GM12878 (cell line): Measurements from ENCODE around the gene IFI35. TPM values are rescaled to one million over a fixed set of nuclear protein-coding genes. Genes with fewer than 3 reads are reported as not detected.

Experiments used
- ATAC-seq: fragments of 200-7000 bp; cut with Tn5 transposase; 3 replicates; pipeline ENCODE4 v1.9.1; 2020; ENCODE audit warnings: mild to moderate bottlenecking, moderate library complexity
- BruUV-seq: library from RNA; stranded (reverse); fragments of 400-500 nt; replicated peaks from 2 replicates; lab custom pipeline; 2021; lab: Mats Ljungman, UMichigan
- CTCF ChIA-PET: fragments of 300-600 bp; sonication (Branson Sonifier 250); formaldehyde crosslinking; extraction: SDS; loops from one replicate; lab custom pipeline; 2021; ENCODE audit warnings: inconsistent platforms; lab: Yijun Ruan, JAX
- POLR2A ChIA-PET: fragments of 350-600 bp; formaldehyde crosslinking; extraction: SDS; loops from one replicate; lab custom pipeline; 2021; ENCODE audit warnings: inconsistent platforms; lab: Charles Lee
- RAD21 ChIA-PET: fragments of 300-600 bp; sonication (Branson Sonifier 250); formaldehyde crosslinking; loops from one replicate; lab custom pipeline; 2023; ENCODE audit warnings: antibody characterized with exemption; ENCODE audit not compliant: unreplicated experiment; lab: Charles Lee
- SMC1A ChIA-PET: fragments of 300-600 bp; sonication (Branson Sonifier 250); formaldehyde crosslinking; loops from one replicate; lab custom pipeline; 2023; ENCODE audit not compliant: unreplicated experiment, uncharacterized antibody; lab: Charles Lee
- DNase-seq: peaks from one replicate; pipeline ENCODE4 v3.0.0-alpha.2; 2011; ENCODE audit warnings: low read depth, low spot score
- FAIRE-seq: peaks from 3 replicates; lab custom pipeline; 2011; peaks lifted over from hg19 to GRCh38; lab: Jason Lieb, UNC
- H2AFZ ChIP-seq: 2 replicates; pipeline ENCODE4 v1.6.0; 2011; ENCODE audit warnings: low read depth, low read length, control low read depth; ENCODE audit not compliant: control insufficient read depth
- H3K27ac ChIP-seq: 2 replicates; pipeline ENCODE4 v1.5.1; 2011; ENCODE audit warnings: control low read depth; ENCODE audit not compliant: control insufficient read depth, insufficient read depth
- H3K27me3 ChIP-seq, 2 experiments: replicated peaks in 1 of 2; 2 replicates each; pipeline versions ENCODE4 v1.6.0 to v1.6.1; 2011; ENCODE audit warnings: low read length in 1 of 2; ENCODE audit not compliant: control insufficient read depth in 2 of 2, insufficient read depth in 2 of 2
- H3K36me3 ChIP-seq, 2 experiments: 2 replicates each; pipeline ENCODE4 v1.5.1; 2011; ENCODE audit warnings: low read length in 1 of 2; ENCODE audit not compliant: control insufficient read depth in 2 of 2, insufficient read depth in 2 of 2
- H3K4me1 ChIP-seq: 2 replicates; pipeline ENCODE4 v1.6.1; 2011; ENCODE audit warnings: mild to moderate bottlenecking, low read length, moderate library complexity, mixed read lengths; ENCODE audit not compliant: control insufficient read depth, insufficient read depth
- H3K4me2 ChIP-seq: 2 replicates; pipeline ENCODE4 v1.6.0; 2011; ENCODE audit warnings: control low read depth; ENCODE audit not compliant: control insufficient read depth, insufficient read depth
- H3K4me3 ChIP-seq: fragments of 200-600 bp; sonication (generic); 2 replicates; pipeline ENCODE4 v1.5.1; 2016
- H3K79me2 ChIP-seq: 2 replicates; pipeline ENCODE4 v1.6.0; 2011; ENCODE audit warnings: low read length; ENCODE audit not compliant: control insufficient read depth, insufficient read depth
- H3K9ac ChIP-seq: 2 replicates; pipeline ENCODE4 v1.8.0; 2011; ENCODE audit warnings: low read length, control low read depth, mixed read lengths; ENCODE audit not compliant: control insufficient read depth, insufficient read depth
- H3K9me3 ChIP-seq: replicated peaks from 3 replicates; pipeline ENCODE4 v1.5.1; 2011; ENCODE audit warnings: mild to moderate bottlenecking, low read length; ENCODE audit not compliant: control insufficient read depth, insufficient read depth
- H4K20me1 ChIP-seq: 2 replicates; pipeline ENCODE4 v1.6.0; 2011; ENCODE audit not compliant: control insufficient read depth, insufficient read depth
- BMI1 ChIP-seq: fragments of 450-650 bp; IDR thresholded peaks from 2 replicates; pipeline ENCODE4 v1.6.1; 2016; ENCODE audit warnings: mild to moderate bottlenecking, moderate library complexity, borderline replicate concordance
- CBX3 ChIP-seq: fragments of 200-600 bp; sonication (generic); IDR thresholded peaks from 2 replicates; pipeline ENCODE4 v1.6.1; 2016; ENCODE audit warnings: low read depth, borderline replicate concordance
- E2F4 ChIP-seq: IDR thresholded peaks from 2 replicates; pipeline ENCODE4 v1.6.1; 2012; ENCODE audit warnings: low read depth, low read length, improper control_type of control experiment
- FOXK2 ChIP-seq: fragments of 450-650 bp; IDR thresholded peaks from 2 replicates; pipeline ENCODE4 v1.6.1; 2017; ENCODE audit warnings: mild to moderate bottlenecking, moderate library complexity
- GABPA ChIP-seq: IDR thresholded peaks from 2 replicates; pipeline ENCODE4 v1.6.1; 2014; ENCODE audit warnings: antibody characterized with exemption, low read depth, mild to moderate bottlenecking, inconsistent platforms
- IKZF2 ChIP-seq, 2 experiments: fragments of 450-650 bp; IDR thresholded peaks; 2 replicates each; pipeline ENCODE4 v1.6.1; 2017; ENCODE audit warnings: mild to moderate bottlenecking in 2 of 2, moderate library complexity in 2 of 2
- MAX ChIP-seq: IDR thresholded peaks from 2 replicates; pipeline ENCODE4 v1.6.1; 2012; ENCODE audit warnings: low read depth, low read length, improper control_type of control experiment
- NFIC ChIP-seq: IDR thresholded peaks from 2 replicates; pipeline ENCODE4 v1.6.1; 2012; ENCODE audit warnings: low read depth, mild to moderate bottlenecking, inconsistent platforms, low read length, moderate library complexity
- NFYB ChIP-seq: IDR thresholded peaks from 2 replicates; pipeline ENCODE4 v1.6.1; 2011; ENCODE audit warnings: low read depth, mild to moderate bottlenecking, low read length, improper control_type of control experiment, moderate library complexity; ENCODE audit not compliant: insufficient read depth
- NKRF ChIP-seq: fragments of 450-650 bp; conservative IDR thresholded peaks from 2 replicates; pipeline ENCODE4 v1.6.1; 2017; ENCODE audit warnings: mild to moderate bottlenecking, moderate library complexity
- RAD51 ChIP-seq: fragments of 450-650 bp; IDR thresholded peaks from 2 replicates; pipeline ENCODE4 v1.6.1; 2016; ENCODE audit warnings: moderate library complexity, mild to moderate bottlenecking, inconsistent platforms
- REST ChIP-seq: IDR thresholded peaks from 2 replicates; pipeline ENCODE4 v1.6.1; 2012; ENCODE audit warnings: mild to moderate bottlenecking, low read depth, low read length
- RUNX3 ChIP-seq: IDR thresholded peaks from 2 replicates; pipeline ENCODE4 v1.6.1; 2012; ENCODE audit warnings: low read length, inconsistent platforms
- SP1 ChIP-seq: IDR thresholded peaks from one replicate; pipeline ENCODE4 v1.6.1; 2011; ENCODE audit warnings: low read depth, low read length
- TCF12 ChIP-seq: IDR thresholded peaks from 2 replicates; pipeline ENCODE4 v1.6.1; 2011; ENCODE audit warnings: low read depth, mild to moderate bottlenecking, low read length
- WGBS: methylation state at CpG from one replicate; pipeline ENCODE4 v1.1.6; 2016; ENCODE audit warnings: low lambda C conversion rate; ENCODE audit not compliant: insufficient replicate concordance, insufficient coverage; ENCODE audit errors: missing lambda C conversion rate; 5-methylcytosine and 5-hydroxymethylcytosine counted together
- in situ Hi-C: fragments of 300-500 bp; cut with MboI; formaldehyde crosslinking; loops from 9 replicates; pipeline ENCODE4 v1.14.3; 2018; ENCODE audit warnings: mixed read lengths
- intact Hi-C: fragments of 100-400 bp; cut with micrococcal nuclease; formaldehyde crosslinking; loops from one replicate; pipeline ENCODE4 v1.14.2; 2022; ENCODE audit not compliant: unreplicated experiment
- polyA plus RNA-seq, 11 experiments: library from polyadenylated mRNA; depleted of rRNA in 4 of 11; unstranded in 6 of 11; stranded (reverse) in 5 of 11; fragments of >200 nt; fragmentation: Nextera tagmentation in 4 of 11; fragmentation: Illumina TruSeq in 1 of 11; extraction: Ambion mirVana in 4 of 11; extraction: Trizol in 1 of 11; gene quantifications; 1 replicate in 1 of 11; 2 replicates in 10 of 11; pipeline versions ENCODE4 v1.2.1 to v1.2.3, GENCODE V29; 2011 to 2016; ENCODE audit warnings: inconsistent platforms in 2 of 11, missing spikeins in 2 of 11, low read depth in 1 of 11
- total RNA-seq, 4 experiments: library from RNA; depleted of rRNA in 3 of 4; stranded (reverse); fragments of >200 nt in 3 of 4; fragmentation: Illumina TruSeq in 1 of 4; extraction: Trizol in 1 of 4; gene quantifications; 2 replicates each; pipeline versions ENCODE4 v1.2.1 to v1.2.3, GENCODE V29; 2013 to 2021

IFI35 gene
- total and polyA plus RNA-seq, 10 of the 15 experiments (the other 5 are each of a cell fraction or from before 2014, with no cell fraction given) = 18.4 to 92.2 (median 65.3) TPM

- H4K20me1 ChIP-seq = no peaks in the 10 kb centered on the region
- H3K4me2 ChIP-seq = no peak overlapping the region
- in situ Hi-C loops (no loop called here), intact Hi-C loops (no loop called here)
- ChIA-PET RAD21 (no interaction called here), POLR2A (no interaction called here), SMC1A (interaction anchor here (1.3 kb wide), 1 partner anchor 15 kb away, joined by 4 read pairs; no protein-coding TSS in a partner anchor), CTCF (interaction anchor here (0.6 kb wide), 2 partner anchors 30 to 429 kb away, joined by 3 read pairs; no protein-coding TSS in a partner anchor)
- BruUV-seq = no TSS peak
- no peaks in the 10 kb centered on the region for H3K9me3 ChIP-seq
- DNase-seq = no peak
- H2AFZ ChIP-seq = no peak overlapping the region
- no peak overlapping the region for H3K9ac ChIP-seq
- no peak overlapping the region for H3K4me3 ChIP-seq
- no peak for FAIRE-seq
- H3K27ac ChIP-seq = no peak overlapping the region
- no peaks in the 10 kb centered on the region for H3K79me2 ChIP-seq
- peaks cover 1 to 9% of the 10 kb centered on the region in 2 experiments; a peak in 2 of 4 replicates for H3K36me3 ChIP-seq
- H3K27me3 ChIP-seq = no peaks in the 10 kb centered on the region
- no peak for ATAC-seq
- H3K4me1 ChIP-seq = no peaks in the 10 kb centered on the region
- WGBS = 97% methylated on average over 7 of the region's 7 CpGs
- TF ChIP-seq TCF12 (no peak), SP1 (no peak), NKRF (no peak), MAX (no peak), REST (no peak), BMI1 (no peak), NFYB (no peak), FOXK2 (no peak), GABPA (no peak), RAD51 (no peak), E2F4 (no peak), RUNX3 (no peak), IKZF2 (IDR thresholded peaks at IDR 0.05) (no peak), CBX3 (no peak), NFIC (no peak)
Measured at GRCh38 chr17:43056051-43056450, 49.5 kb downstream of the IFI35 start.
